SK-N-MC (cell line): ENCODE data around the gene TRMT2A.

Experiments
- DNase-seq: peaks from one replicate; pipeline ENCODE4 v3.0.0-alpha.2; 2011; ENCODE audit warnings: low read depth, low spot score
- H3K27ac ChIP-seq: fragments of 200-600 bp; sonication (generic); 2 replicates; pipeline ENCODE4 v1.5.1; 2016; ENCODE audit warnings: mixed run types
- H3K36me3 ChIP-seq: fragments of 200-600 bp; sonication (generic); 2 replicates; pipeline ENCODE4 v1.6.1; 2017; ENCODE audit warnings: antibody characterized with exemption, low read length, mixed read lengths; ENCODE audit not compliant: insufficient read depth
- H3K4me3 ChIP-seq: fragments of 200-600 bp; sonication (generic); 2 replicates; pipeline ENCODE4 v1.5.1; 2016
- H3K9ac ChIP-seq: fragments of 200-600 bp; sonication (generic); 2 replicates; pipeline ENCODE4 v1.8.0; 2017; ENCODE audit warnings: mixed run types, mixed read lengths; ENCODE audit not compliant: insufficient read length
- H3K9me3 ChIP-seq: fragments of 200-600 bp; sonication (generic); 2 replicates; pipeline ENCODE4 v1.6.1; 2017; ENCODE audit warnings: low read depth, mild to moderate bottlenecking, antibody characterized with exemption, low read length, moderate library complexity, mixed read lengths
- EZH2 ChIP-seq: fragments of 200-600 bp; sonication (generic); IDR thresholded peaks from one replicate; pipeline ENCODE4 v1.6.1; 2017; ENCODE audit warnings: antibody characterized with exemption
- FOXP2 ChIP-seq: optimal IDR thresholded peaks from 2 replicates; pipeline ENCODE3; 2011; ENCODE audit warnings: mild to moderate bottlenecking, moderate library complexity; ENCODE audit not compliant: insufficient read depth; ENCODE audit errors: extremely low read length, control extremely low read depth
- POLR2AphosphoS5 ChIP-seq: IDR thresholded peaks from 2 replicates; pipeline ENCODE4 v1.6.1; 2012; ENCODE audit warnings: mild to moderate bottlenecking, low read depth, low read length, borderline replicate concordance

Gene TRMT2A

GRCh38 chr22:20066617-20067383 lies 50.2 kb downstream of the TRMT2A start:
- Histone ChIP-seq H3K4me3 (no peak overlapping the region), H3K36me3 (no peaks in the 10 kb centered on the region), H3K9ac (no peak overlapping the region), H3K9me3 (no peaks in the 10 kb centered on the region), H3K27ac (no peak overlapping the region)
- TF ChIP-seq FOXP2 (no peak), EZH2 (no peak), POLR2AphosphoS5 (no peak)
- no peak for DNase-seq

GRCh38 chr22:20065896-20066616 lies 51.0 kb downstream of the TRMT2A start:
- Histone ChIP-seq H3K9ac (no peak overlapping the region), H3K4me3 (no peak overlapping the region), H3K27ac (no peak overlapping the region), H3K9me3 (no peaks in the 10 kb centered on the region), H3K36me3 (no peaks in the 10 kb centered on the region)
- TF ChIP-seq FOXP2 (no peak), EZH2 (no peak), POLR2AphosphoS5 (no peak)
- DNase-seq: no peak

GRCh38 chr22:20064545-20065262 lies 52.3 kb downstream of the TRMT2A start:
- Histone ChIP-seq H3K9ac (no peak overlapping the region), H3K9me3 (no peaks in the 10 kb centered on the region), H3K27ac (no peak overlapping the region), H3K4me3 (no peak overlapping the region), H3K36me3 (no peaks in the 10 kb centered on the region)
- TF ChIP-seq FOXP2 (no peak), POLR2AphosphoS5 (no peak), EZH2 (no peak)
- no peak for DNase-seq

- H3K27ac ChIP-seq: no peak overlapping the region
These were observed 52.9 kb downstream of the TRMT2A start for GRCh38 chr22:20064140-20064480.

GRCh38 chr22:20063271-20064139 lies 53.5 kb downstream of the TRMT2A start:
- no peaks in the 10 kb centered on the region for H3K9me3 ChIP-seq
- no peak overlapping the region for H3K4me3 ChIP-seq
- H3K36me3 ChIP-seq: no peaks in the 10 kb centered on the region
- H3K9ac ChIP-seq: no peak overlapping the region
- H3K27ac ChIP-seq: no peak overlapping the region
- no peak for DNase-seq
- TF ChIP-seq FOXP2: no peak
- no peak for TF ChIP-seq POLR2AphosphoS5
- no peak for TF ChIP-seq EZH2

More at GRCh38 chr22:20064140-20064480, 52.9 kb downstream of the TRMT2A start:
- Histone ChIP-seq H3K9ac (no peak overlapping the region), H3K4me3 (no peak overlapping the region), H3K36me3 (no peaks in the 10 kb centered on the region), H3K9me3 (no peaks in the 10 kb centered on the region)
- TF ChIP-seq EZH2: no peak
- no peak for TF ChIP-seq POLR2AphosphoS5
- no peak for TF ChIP-seq FOXP2
- no peak for DNase-seq

- H3K36me3 ChIP-seq: no peaks in the 10 kb centered on the region
- no peak for TF ChIP-seq POLR2AphosphoS5
- no peak for TF ChIP-seq EZH2
- no peak for DNase-seq
- H3K9me3 ChIP-seq: no peaks in the 10 kb centered on the region
- no peak overlapping the region for H3K9ac ChIP-seq
- H3K4me3 ChIP-seq: no peak overlapping the region
- no peak overlapping the region for H3K27ac ChIP-seq
These were observed 54.3 kb downstream of the TRMT2A start for GRCh38 chr22:20062766-20063083.

- no peak for DNase-seq
- H3K9ac ChIP-seq: no peak overlapping the region
- H3K27ac ChIP-seq: no peak overlapping the region
- no peak for TF ChIP-seq POLR2AphosphoS5
- TF ChIP-seq EZH2: no peak
- no peak for TF ChIP-seq FOXP2
- H3K9me3 ChIP-seq: no peaks in the 10 kb centered on the region
- H3K4me3 ChIP-seq: no peak overlapping the region
- H3K36me3 ChIP-seq: no peaks in the 10 kb centered on the region
These were observed 54.8 kb downstream of the TRMT2A start for GRCh38 chr22:20062043-20062765.
